H9 (cell line): Measurements from ENCODE around the gene C4orf51. TPM values are rescaled to one million over a fixed set of nuclear protein-coding genes. Genes with fewer than 3 reads are reported as not detected.

Experiments
- DNase-seq: peaks from one replicate; pipeline ENCODE4 v3.0.0-alpha.2; 2017
- H2AFZ ChIP-seq: one replicate; pipeline ENCODE4 v1.6.1; 2013; ENCODE audit warnings: mild to moderate bottlenecking, low read length, control low read depth, moderate library complexity
- H2AK5ac ChIP-seq: 2 replicates; pipeline ENCODE4 v1.6.1; 2013; ENCODE audit warnings: low read length, control low read depth, mixed read lengths; ENCODE audit not compliant: insufficient read length
- H2BK120ac ChIP-seq: one replicate; pipeline ENCODE4 v1.6.1; 2013; ENCODE audit warnings: low read depth, mild to moderate bottlenecking, low read length, control low read depth, inconsistent platforms; ENCODE audit not compliant: poor library complexity, severe bottlenecking
- H2BK12ac ChIP-seq: 2 replicates; pipeline ENCODE4 v1.6.1; 2013; ENCODE audit warnings: low read length, control low read depth, mixed read lengths, low read depth; ENCODE audit not compliant: insufficient read length
- H2BK15ac ChIP-seq: 2 replicates; pipeline ENCODE4 v1.6.1; 2013; ENCODE audit warnings: low read depth, low read length, control low read depth
- H2BK20ac ChIP-seq: one replicate; pipeline ENCODE4 v1.6.1; 2013; ENCODE audit warnings: low read depth, mild to moderate bottlenecking, low read length, control low read depth, inconsistent platforms; ENCODE audit not compliant: poor library complexity, severe bottlenecking
- H2BK5ac ChIP-seq: 2 replicates; pipeline ENCODE4 v1.6.1; 2013; ENCODE audit warnings: low read length, control low read depth, mixed read lengths; ENCODE audit not compliant: insufficient read length
- H3K14ac ChIP-seq: 2 replicates; pipeline ENCODE4 v1.6.1; 2013; ENCODE audit warnings: low read length, control low read depth; ENCODE audit not compliant: insufficient read depth
- H3K18ac ChIP-seq: 2 replicates; pipeline ENCODE4 v1.6.1; 2013; ENCODE audit warnings: low read depth, mild to moderate bottlenecking, mixed read lengths, low read length, control low read depth; ENCODE audit not compliant: insufficient read length
- H3K23ac ChIP-seq: 2 replicates; pipeline ENCODE4 v1.6.1; 2013; ENCODE audit warnings: low read length, control low read depth, mixed read lengths, low read depth; ENCODE audit not compliant: insufficient read length
- H3K23me2 ChIP-seq: 2 replicates; pipeline ENCODE4 v1.6.1; 2013; ENCODE audit warnings: low read depth, mild to moderate bottlenecking, mixed read lengths, low read length, control low read depth; ENCODE audit not compliant: insufficient read length, poor library complexity, severe bottlenecking
- H3K27ac ChIP-seq: 2 replicates; pipeline ENCODE4 v1.5.1; 2013; ENCODE audit warnings: low read length, control low read depth, mixed read lengths, low read depth; ENCODE audit not compliant: insufficient read length
- H3K27me3 ChIP-seq: 2 replicates; pipeline ENCODE4 v1.6.1; 2013; ENCODE audit warnings: low read length, control low read depth, inconsistent platforms; ENCODE audit not compliant: insufficient read depth
- H3K4ac ChIP-seq: 2 replicates; pipeline ENCODE4 v1.6.1; 2013; ENCODE audit warnings: low read depth, mild to moderate bottlenecking, control low read depth, inconsistent platforms, low read length, moderate library complexity
- H3K4me1 ChIP-seq: 2 replicates; pipeline ENCODE4 v1.6.1; 2013; ENCODE audit warnings: low read length, control low read depth, inconsistent platforms; ENCODE audit not compliant: insufficient read depth
- H3K4me2 ChIP-seq: 2 replicates; pipeline ENCODE4 v1.6.1; 2013; ENCODE audit warnings: low read length, control low read depth, mixed read lengths; ENCODE audit not compliant: insufficient read length, insufficient read depth
- H3K56ac ChIP-seq: 2 replicates; pipeline ENCODE4 v1.6.1; 2013; ENCODE audit warnings: low read depth, mild to moderate bottlenecking, mixed read lengths, low read length, control low read depth; ENCODE audit not compliant: insufficient read length
- H3K79me1 ChIP-seq: 2 replicates; pipeline ENCODE4 v1.6.1; 2013; ENCODE audit warnings: low read depth, mild to moderate bottlenecking, moderate library complexity, low read length, control low read depth, inconsistent platforms; ENCODE audit not compliant: insufficient read depth, poor library complexity, severe bottlenecking
- H3K79me2 ChIP-seq: 2 replicates; pipeline ENCODE4 v1.6.1; 2013; ENCODE audit warnings: low read length, control low read depth, inconsistent platforms; ENCODE audit not compliant: insufficient read depth
- H3K9ac ChIP-seq: 2 replicates; pipeline ENCODE4 v1.6.1; 2013; ENCODE audit warnings: low read length, control low read depth, mixed read lengths; ENCODE audit not compliant: insufficient read length; ENCODE audit errors: extremely low read depth
- H3K9me3 ChIP-seq: one replicate; pipeline ENCODE4 v1.6.1; 2013; ENCODE audit warnings: low read depth, low read length, inconsistent platforms; ENCODE audit not compliant: control insufficient read depth
- H3T11ph ChIP-seq: one replicate; pipeline ENCODE4 v1.6.1; 2013; ENCODE audit warnings: mild to moderate bottlenecking, low read length, control low read depth, inconsistent platforms
- H4K20me1 ChIP-seq: one replicate; pipeline ENCODE4 v1.6.1; 2013; ENCODE audit not compliant: control insufficient read depth, insufficient read length, insufficient read depth
- H4K5ac ChIP-seq: 2 replicates; pipeline ENCODE4 v1.6.1; 2013; ENCODE audit warnings: low read depth, mild to moderate bottlenecking, mixed read lengths, low read length, control low read depth; ENCODE audit not compliant: insufficient read length
- H4K8ac ChIP-seq: replicated peaks from 2 replicates; pipeline ENCODE4 v1.6.1; 2013; ENCODE audit warnings: low read length, control low read depth, mixed read lengths, low read depth; ENCODE audit not compliant: insufficient read length
- H4K91ac ChIP-seq: 2 replicates; pipeline ENCODE4 v1.6.1; 2013; ENCODE audit warnings: low read depth, mild to moderate bottlenecking, moderate library complexity, mixed read lengths, low read length, control low read depth; ENCODE audit not compliant: insufficient read length
- H3K27ac Mint-ChIP-seq, 3 experiments: 2 replicates in 2 of 3; 3 replicates in 1 of 3; pipeline ENCODE4 v1.8.0; 2020 to 2021; ENCODE audit warnings: mixed read lengths in 3 of 3, mild to moderate bottlenecking in 1 of 3, moderate library complexity in 1 of 3
- H3K27me3 Mint-ChIP-seq: 2 replicates; pipeline ENCODE4 v1.8.0; 2021; ENCODE audit warnings: low read depth, mild to moderate bottlenecking, moderate library complexity, mixed read lengths
- H3K36me3 Mint-ChIP-seq, 3 experiments: 2 replicates in 2 of 3; 3 replicates in 1 of 3; pipeline ENCODE4 v1.8.0; 2020 to 2021; ENCODE audit warnings: low read depth in 3 of 3, mixed read lengths in 3 of 3; ENCODE audit not compliant: insufficient read depth in 1 of 3
- H3K4me1 Mint-ChIP-seq, 2 experiments: 2 replicates each; pipeline ENCODE4 v1.8.0; 2020; ENCODE audit warnings: mixed read lengths in 2 of 2
- H3K4me3 Mint-ChIP-seq, 2 experiments: 2 replicates in 1 of 2; 3 replicates in 1 of 2; pipeline ENCODE4 v1.8.0; 2020 to 2021; ENCODE audit warnings: mild to moderate bottlenecking in 2 of 2, mixed read lengths in 2 of 2, moderate library complexity in 1 of 2
- H3K9me3 Mint-ChIP-seq, 2 experiments: 2 replicates in 1 of 2; 3 replicates in 1 of 2; pipeline ENCODE4 v1.8.0; 2020; ENCODE audit warnings: mild to moderate bottlenecking in 2 of 2, mixed read lengths in 2 of 2, moderate library complexity in 1 of 2
- CTCF ChIP-seq: fragments of 200-600 bp; sonication (generic); conservative IDR thresholded peaks from 3 replicates; pipeline ENCODE4 v1.8.0; 2021; ENCODE audit warnings: antibody characterized with exemption, mild to moderate bottlenecking
- total RNA-seq: library from RNA; stranded (reverse); gene quantifications from 2 replicates; pipeline ENCODE4 v1.2.1, GENCODE V29; 2021

Gene C4orf51
- total RNA-seq, 1 experiment from 2014 or later: 6.0 TPM

- Histone ChIP-seq H3K4me2 (no peak overlapping the region), H4K5ac (no peak overlapping the region), H3K23me2 (no peaks in the 10 kb centered on the region), H2AFZ (no peak overlapping the region), H2BK12ac (no peak overlapping the region), H3K14ac (no peak overlapping the region), H3K18ac (no peak overlapping the region), H3K27me3 (no peaks in the 10 kb centered on the region), H3K56ac (no peak overlapping the region), H3K4me1 (no peaks in the 10 kb centered on the region), H3K23ac (no peak overlapping the region), H2BK15ac (no peak overlapping the region), H2BK5ac (no peak overlapping the region), H2BK20ac (no peak overlapping the region), H3K9me3 (no peaks in the 10 kb centered on the region), H2AK5ac (no peak overlapping the region), H4K8ac (no peak overlapping the region), H3K4ac (no peak overlapping the region), H3T11ph (no peak overlapping the region), H4K91ac (no peak overlapping the region), H3K27ac (no peak overlapping the region), H3K79me1 (no peaks in the 10 kb centered on the region), H3K79me2 (no peaks in the 10 kb centered on the region), H2BK120ac (no peak overlapping the region), H3K9ac (no peak overlapping the region), H4K20me1 (no peaks in the 10 kb centered on the region)
- no peak for DNase-seq
- H3K4me3 Mint-ChIP-seq: no peak overlapping the region
- TF ChIP-seq CTCF: no peak
- no peak overlapping the region; a peak in 1 of 7 replicates for H3K27ac Mint-ChIP-seq
- peaks cover 2 to 3% of the 10 kb centered on the region in 2 experiments; a peak in 1 of 5 replicates for H3K9me3 Mint-ChIP-seq
- H3K36me3 Mint-ChIP-seq: no peaks in the 10 kb centered on the region
- H3K4me1 Mint-ChIP-seq: peaks cover 0 to 5% of the 10 kb centered on the region in 2 experiments; a peak in 1 of 4 replicates
- no peaks in the 10 kb centered on the region for H3K27me3 Mint-ChIP-seq
Measured at GRCh38 chr4:145670422-145670821, 9.5 kb upstream of the C4orf51 start.
